ENCODE data around the gene TRIO.

DNA sequence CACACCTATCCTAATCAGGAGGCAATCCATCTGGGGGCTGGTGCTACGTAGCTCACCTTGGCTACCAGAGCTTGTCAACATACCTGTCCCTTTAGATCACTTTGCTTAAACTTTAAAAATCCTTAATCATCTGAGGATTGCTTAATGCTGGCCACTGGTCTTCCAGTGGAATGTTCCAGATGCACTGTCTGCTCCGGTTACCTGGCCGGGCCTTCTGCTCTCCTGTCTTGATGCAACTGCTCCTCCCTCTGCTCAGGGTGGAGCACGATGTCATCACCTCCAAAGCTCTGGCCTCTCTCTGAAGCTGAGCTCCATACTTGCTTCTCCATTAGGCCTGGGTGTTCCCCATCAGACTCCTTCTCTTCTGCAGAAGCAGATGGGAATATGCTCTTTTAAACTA lies 331.9 kb downstream of the TRIO start:
- TF ChIP-seq, protein P1, sequence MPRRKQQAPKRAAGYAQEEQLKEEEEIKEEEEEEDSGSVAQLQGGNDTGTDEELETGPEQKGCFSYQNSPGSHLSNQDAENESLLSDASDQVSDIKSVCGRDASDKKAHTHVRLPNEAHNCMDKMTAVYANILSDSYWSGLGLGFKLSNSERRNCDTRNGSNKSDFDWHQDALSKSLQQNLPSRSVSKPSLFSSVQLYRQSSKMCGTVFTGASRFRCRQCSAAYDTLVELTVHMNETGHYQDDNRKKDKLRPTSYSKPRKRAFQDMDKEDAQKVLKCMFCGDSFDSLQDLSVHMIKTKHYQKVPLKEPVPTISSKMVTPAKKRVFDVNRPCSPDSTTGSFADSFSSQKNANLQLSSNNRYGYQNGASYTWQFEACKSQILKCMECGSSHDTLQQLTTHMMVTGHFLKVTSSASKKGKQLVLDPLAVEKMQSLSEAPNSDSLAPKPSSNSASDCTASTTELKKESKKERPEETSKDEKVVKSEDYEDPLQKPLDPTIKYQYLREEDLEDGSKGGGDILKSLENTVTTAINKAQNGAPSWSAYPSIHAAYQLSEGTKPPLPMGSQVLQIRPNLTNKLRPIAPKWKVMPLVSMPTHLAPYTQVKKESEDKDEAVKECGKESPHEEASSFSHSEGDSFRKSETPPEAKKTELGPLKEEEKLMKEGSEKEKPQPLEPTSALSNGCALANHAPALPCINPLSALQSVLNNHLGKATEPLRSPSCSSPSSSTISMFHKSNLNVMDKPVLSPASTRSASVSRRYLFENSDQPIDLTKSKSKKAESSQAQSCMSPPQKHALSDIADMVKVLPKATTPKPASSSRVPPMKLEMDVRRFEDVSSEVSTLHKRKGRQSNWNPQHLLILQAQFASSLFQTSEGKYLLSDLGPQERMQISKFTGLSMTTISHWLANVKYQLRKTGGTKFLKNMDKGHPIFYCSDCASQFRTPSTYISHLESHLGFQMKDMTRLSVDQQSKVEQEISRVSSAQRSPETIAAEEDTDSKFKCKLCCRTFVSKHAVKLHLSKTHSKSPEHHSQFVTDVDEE (CRISPR knock-in tag; IDR thresholded peaks at IDR 0.05), result no peak
- TF ChIP-seq TCF4 (CRISPR knock-in tag; IDR thresholded peaks at IDR 0.05; ENCODE audit: borderline replicate concordance) (no peak), CSDC2 (CRISPR knock-in tag; IDR thresholded peaks at IDR 0.05) (no peak), ZNF565 (CRISPR knock-in tag; conservative IDR thresholded peaks at IDR 0.05; ENCODE audit: low read depth) (no peak), CSRNP3 (CRISPR knock-in tag; IDR thresholded peaks at IDR 0.05) (no peak), ZFP3 (CRISPR knock-in tag; IDR thresholded peaks at IDR 0.05) (no peak), TOX (CRISPR knock-in tag; IDR thresholded peaks at IDR 0.05; ENCODE audit: borderline replicate concordance) (no peak), ZFP30 (CRISPR knock-in tag; IDR thresholded peaks at IDR 0.05) (no peak), RARB (CRISPR knock-in tag; IDR thresholded peaks at IDR 0.05) (no peak)
- TF ChIP-seq, protein P2, sequence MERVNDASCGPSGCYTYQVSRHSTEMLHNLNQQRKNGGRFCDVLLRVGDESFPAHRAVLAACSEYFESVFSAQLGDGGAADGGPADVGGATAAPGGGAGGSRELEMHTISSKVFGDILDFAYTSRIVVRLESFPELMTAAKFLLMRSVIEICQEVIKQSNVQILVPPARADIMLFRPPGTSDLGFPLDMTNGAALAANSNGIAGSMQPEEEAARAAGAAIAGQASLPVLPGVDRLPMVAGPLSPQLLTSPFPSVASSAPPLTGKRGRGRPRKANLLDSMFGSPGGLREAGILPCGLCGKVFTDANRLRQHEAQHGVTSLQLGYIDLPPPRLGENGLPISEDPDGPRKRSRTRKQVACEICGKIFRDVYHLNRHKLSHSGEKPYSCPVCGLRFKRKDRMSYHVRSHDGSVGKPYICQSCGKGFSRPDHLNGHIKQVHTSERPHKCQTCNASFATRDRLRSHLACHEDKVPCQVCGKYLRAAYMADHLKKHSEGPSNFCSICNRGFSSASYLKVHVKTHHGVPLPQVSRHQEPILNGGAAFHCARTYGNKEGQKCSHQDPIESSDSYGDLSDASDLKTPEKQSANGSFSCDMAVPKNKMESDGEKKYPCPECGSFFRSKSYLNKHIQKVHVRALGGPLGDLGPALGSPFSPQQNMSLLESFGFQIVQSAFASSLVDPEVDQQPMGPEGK (CRISPR knock-in tag; IDR thresholded peaks at IDR 0.05; ENCODE audit: borderline replicate concordance), result no peak
- TF ChIP-seq, protein P3, sequence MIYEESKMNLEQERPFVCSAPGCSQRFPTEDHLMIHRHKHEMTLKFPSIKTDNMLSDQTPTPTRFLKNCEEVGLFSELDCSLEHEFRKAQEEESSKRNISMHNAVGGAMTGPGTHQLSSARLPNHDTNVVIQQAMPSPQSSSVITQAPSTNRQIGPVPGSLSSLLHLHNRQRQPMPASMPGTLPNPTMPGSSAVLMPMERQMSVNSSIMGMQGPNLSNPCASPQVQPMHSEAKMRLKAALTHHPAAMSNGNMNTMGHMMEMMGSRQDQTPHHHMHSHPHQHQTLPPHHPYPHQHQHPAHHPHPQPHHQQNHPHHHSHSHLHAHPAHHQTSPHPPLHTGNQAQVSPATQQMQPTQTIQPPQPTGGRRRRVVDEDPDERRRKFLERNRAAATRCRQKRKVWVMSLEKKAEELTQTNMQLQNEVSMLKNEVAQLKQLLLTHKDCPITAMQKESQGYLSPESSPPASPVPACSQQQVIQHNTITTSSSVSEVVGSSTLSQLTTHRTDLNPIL (CRISPR knock-in tag; IDR thresholded peaks at IDR 0.05; ENCODE audit: low read depth), result no peak
